Measurements from ENCODE around the gene ARL15.

The ARL15 gene

GRCh38 chr5:54002779-54003178, 307.6 kb downstream of the ARL15 start:
- no peaks in the 10 kb centered on the region for H4K20me1 ChIP-seq (ENCODE audit: insufficient read depth, low read length)
- TF ChIP-seq EZH2phosphoT487 (IDR thresholded peaks at IDR 0.05; ENCODE audit: low read depth) (no peak), CTCF (IDR thresholded peaks at IDR 0.05; ENCODE audit: low read depth, low read length) (no peak)
- no peak overlapping the region for H3K4me3 ChIP-seq (ENCODE audit: low read length)
- H3K4me2 ChIP-seq (ENCODE audit: low read length) = 0 out of 2 replicates have a peak overlapping the region, but pooled peaks have one; percentile 29
- no peaks in the 10 kb centered on the region for H3K79me2 ChIP-seq (ENCODE audit: low read length)
- peaks cover 12% of the 10 kb centered on the region for H3K4me1 ChIP-seq (ENCODE audit: low read length)
- no peaks in the 10 kb centered on the region for H3K9me3 ChIP-seq (ENCODE audit: insufficient read depth, low read length)
- H3K27me3 ChIP-seq (ENCODE audit: low read depth, low read length) = no peaks in the 10 kb centered on the region
- H3K36me3 ChIP-seq (replicated peaks; ENCODE audit: low read depth, low read length) = no peaks in the 10 kb centered on the region
- no peak overlapping the region for H3K9ac ChIP-seq (ENCODE audit: low read length)
- H3K27ac ChIP-seq (ENCODE audit: low read length) = no peak overlapping the region
- H2AFZ ChIP-seq (ENCODE audit: low read depth, low read length) = no peak overlapping the region

- no peaks in the 10 kb centered on the region for H3K36me3 ChIP-seq (replicated peaks; ENCODE audit: low read depth, low read length)
- no peak overlapping the region; the same call in 1 of the 2 replicates for H3K4me3 ChIP-seq (ENCODE audit: low read length)
- TF ChIP-seq EZH2phosphoT487 (IDR thresholded peaks at IDR 0.05; ENCODE audit: low read depth) (no peak), CTCF (IDR thresholded peaks at IDR 0.05; ENCODE audit: low read depth, low read length) (no peak)
- H3K4me2 ChIP-seq (ENCODE audit: low read length) = peak overlapping the region; percentile 29; the same call in 1 of the 2 replicates
- no peaks in the 10 kb centered on the region for H4K20me1 ChIP-seq (ENCODE audit: insufficient read depth, low read length)
- H3K79me2 ChIP-seq (ENCODE audit: low read length) = no peaks in the 10 kb centered on the region
- H3K9me3 ChIP-seq (ENCODE audit: insufficient read depth, low read length) = no peaks in the 10 kb centered on the region
- no peaks in the 10 kb centered on the region for H3K27me3 ChIP-seq (ENCODE audit: low read depth, low read length)
- no peak overlapping the region for H2AFZ ChIP-seq (ENCODE audit: low read depth, low read length)
- no peak overlapping the region for H3K27ac ChIP-seq (ENCODE audit: low read length)
- H3K4me1 ChIP-seq (ENCODE audit: low read length) = peaks cover 12% of the 10 kb centered on the region
- no peak overlapping the region for H3K9ac ChIP-seq (ENCODE audit: low read length)
Measured at GRCh38 chr5:54001976-54002775, 308.2 kb downstream of the ARL15 start.

GRCh38 chr5:54000011-54000410, 310.4 kb downstream of the ARL15 start:
- no peaks in the 10 kb centered on the region for H4K20me1 ChIP-seq (ENCODE audit: insufficient read depth, low read length)
- H3K36me3 ChIP-seq (replicated peaks; ENCODE audit: low read depth, low read length) = no peaks in the 10 kb centered on the region
- no peaks in the 10 kb centered on the region for H3K9me3 ChIP-seq (ENCODE audit: insufficient read depth, low read length)
- no peaks in the 10 kb centered on the region for H3K79me2 ChIP-seq (ENCODE audit: low read length)
- H2AFZ ChIP-seq (ENCODE audit: low read depth, low read length) = no peak overlapping the region
- no peak overlapping the region for H3K9ac ChIP-seq (ENCODE audit: low read length)
- H3K4me1 ChIP-seq (ENCODE audit: low read length) = peaks cover 12% of the 10 kb centered on the region
- no peak overlapping the region for H3K4me3 ChIP-seq (ENCODE audit: low read length)
- H3K4me2 ChIP-seq (ENCODE audit: low read length) = no peak overlapping the region
- H3K27me3 ChIP-seq (ENCODE audit: low read depth, low read length) = no peaks in the 10 kb centered on the region
- H3K27ac ChIP-seq (ENCODE audit: low read length) = no peak overlapping the region
- no peak for TF ChIP-seq EZH2phosphoT487 (IDR thresholded peaks at IDR 0.05; ENCODE audit: low read depth)
- TF ChIP-seq CTCF (IDR thresholded peaks at IDR 0.05; ENCODE audit: low read depth, low read length) = no peak

- H3K79me2 ChIP-seq (ENCODE audit: low read length) = no peaks in the 10 kb centered on the region
- no peaks in the 10 kb centered on the region for H3K9me3 ChIP-seq (ENCODE audit: insufficient read depth, low read length)
- H3K9ac ChIP-seq (ENCODE audit: low read length) = no peak overlapping the region
- H3K27me3 ChIP-seq (ENCODE audit: low read depth, low read length) = no peaks in the 10 kb centered on the region
- H2AFZ ChIP-seq (ENCODE audit: low read depth, low read length) = no peak overlapping the region
- no peaks in the 10 kb centered on the region for H4K20me1 ChIP-seq (ENCODE audit: insufficient read depth, low read length)
- no peak overlapping the region for H3K4me2 ChIP-seq (ENCODE audit: low read length)
- H3K36me3 ChIP-seq (replicated peaks; ENCODE audit: low read depth, low read length) = no peaks in the 10 kb centered on the region
- no peak overlapping the region for H3K27ac ChIP-seq (ENCODE audit: low read length)
- TF ChIP-seq CTCF (IDR thresholded peaks at IDR 0.05; ENCODE audit: low read depth, low read length) (no peak), EZH2phosphoT487 (IDR thresholded peaks at IDR 0.05; ENCODE audit: low read depth) (no peak)
- no peak overlapping the region for H3K4me3 ChIP-seq (ENCODE audit: low read length)
- peaks cover 12% of the 10 kb centered on the region for H3K4me1 ChIP-seq (ENCODE audit: low read length)
Measured at GRCh38 chr5:53997736-53998627, 312.4 kb downstream of the ARL15 start.

Data from OCI-LY3 (cell line).